Measurements from ENCODE around the gene KCNAB2.

KCNAB2 gene

GRCh38 chr1:6134741-6135510, 89.2 kb downstream of the KCNAB2 start:
- no peak for DNase-seq

- DNase-seq: no peak
Observed at GRCh38 chr1:6136516-6137220, 91.0 kb downstream of the KCNAB2 start.

- DNase-seq: no peak
Observed at GRCh38 chr1:6137758-6138157, 92.1 kb downstream of the KCNAB2 start.

GRCh38 chr1:6140413-6140812, 94.7 kb downstream of the KCNAB2 start:
- no peak for DNase-seq

- DNase-seq: no peak
Observed at GRCh38 chr1:6141592-6141991, 95.9 kb downstream of the KCNAB2 start.

GRCh38 chr1:6142036-6142621, 96.4 kb downstream of the KCNAB2 start:
- DNase-seq: no peak

GRCh38 chr1:6142734-6143133, 97.0 kb downstream of the KCNAB2 start:
- DNase-seq: no peak

- DNase-seq: no peak
Observed at GRCh38 chr1:6143395-6143794, 97.7 kb downstream of the KCNAB2 start.

GRCh38 chr1:6144175-6144574, 98.5 kb downstream of the KCNAB2 start:
- DNase-seq: no peak

GRCh38 chr1:6144647-6145395, 99.1 kb downstream of the KCNAB2 start:
- DNase-seq: no peak

GRCh38 chr1:6145396-6145750, 99.7 kb downstream of the KCNAB2 start:
- DNase-seq: no peak

- no peak for DNase-seq
Observed at GRCh38 chr1:6145864-6146410, 100.2 kb downstream of the KCNAB2 start.

- peak; percentile 85 for DNase-seq
Observed at GRCh38 chr1:6148497-6149241, 103.0 kb downstream of the KCNAB2 start.

- DNase-seq: no peak
Observed at GRCh38 chr1:6149597-6149996, 103.9 kb downstream of the KCNAB2 start.

GRCh38 chr1:6150006-6150938, 104.6 kb downstream of the KCNAB2 start:
- no peak for DNase-seq

All from activated effector memory CD4-positive, alpha-beta T cell treated with anti-CD3 and anti-CD28 coated beads, Interleukin-2, amount 50 U/mL, for 16 hours (primary cell).